SIG-M5 (cell line): Measurements from ENCODE around the gene OMP.
"Not testable (repeated sequence)": the region's sequence is repeated elsewhere in the genome, so short reads cannot be mapped to it uniquely, and the experiment has no call there.

Experiments used
- DNase-seq: peaks from one replicate; lab custom pipeline; 2025; lab: John Stamatoyannopoulos, UW

OMP gene

GRCh38 chr11:77086521-77087472, 15.8 kb upstream of the OMP start:
- no peak for DNase-seq

GRCh38 chr11:77087723-77088225, 14.9 kb upstream of the OMP start:
- no peak for DNase-seq

GRCh38 chr11:77088236-77089003, 14.2 kb upstream of the OMP start:
- DNase-seq, result no peak

- DNase-seq, result no peak
These were observed 13.6 kb upstream of the OMP start for GRCh38 chr11:77089004-77089545.

- DNase-seq, result no peak
These were observed 12.6 kb upstream of the OMP start for GRCh38 chr11:77090046-77090372.

GRCh38 chr11:77090373-77091111, 12.1 kb upstream of the OMP start:
- DNase-seq, result no peak

GRCh38 chr11:77091146-77091940, 11.3 kb upstream of the OMP start:
- DNase-seq, result no peak

- DNase-seq, result no peak
These were observed 10.3 kb upstream of the OMP start for GRCh38 chr11:77092382-77092781.

GRCh38 chr11:77093056-77093891, 9.4 kb upstream of the OMP start:
- no peak for DNase-seq

- DNase-seq, result no peak
These were observed 8.4 kb upstream of the OMP start for GRCh38 chr11:77093987-77094840.

GRCh38 chr11:77094841-77095365, 7.7 kb upstream of the OMP start:
- no peak for DNase-seq

- DNase-seq, result no peak
These were observed 6.8 kb upstream of the OMP start for GRCh38 chr11:77095551-77096490.

GRCh38 chr11:77096591-77097019, 6.0 kb upstream of the OMP start:
- DNase-seq, result no peak

- not testable (repeated sequence) for DNase-seq
These were observed 5.5 kb upstream of the OMP start for GRCh38 chr11:77097180-77097579.

- DNase-seq, result no peak
These were observed 2.2 kb upstream of the OMP start for GRCh38 chr11:77100166-77101042.

GRCh38 chr11:77101043-77101537, 1.6 kb upstream of the OMP start:
- DNase-seq, result no peak

GRCh38 chr11:77103319-77103718, 679 bp downstream of the OMP start:
- DNase-seq, result no peak
